H1 (cell line): ENCODE data around the gene COL27A1. TPM values are rescaled to one million over a fixed set of nuclear protein-coding genes. Genes with fewer than 3 reads are reported as not detected.

Experiments
- CTCF ChIA-PET: fragments of 300-600 bp; sonication (Branson Sonifier 250); formaldehyde crosslinking; loops from one replicate; lab custom pipeline; 2021; ENCODE audit not compliant: partially characterized antibody; lab: Charles Lee
- POLR2A ChIA-PET: fragments of 300-600 bp; sonication (Branson Sonifier 250); formaldehyde crosslinking; loops from one replicate; lab custom pipeline; 2021; ENCODE audit warnings: inconsistent platforms; ENCODE audit not compliant: partially characterized antibody; lab: Charles Lee
- DNase-seq, 2 experiments: peaks; one replicate each; pipeline versions ENCODE4 v3.0.0 to v3.0.0-alpha.2; 2010 to 2022; ENCODE audit warnings: low spot score in 2 of 2, low read depth in 1 of 2, mixed read lengths in 1 of 2
- FAIRE-seq: peaks from 2 replicates; lab custom pipeline; 2011; peaks lifted over from hg19 to GRCh38; lab: Jason Lieb, UNC
- H2AFZ ChIP-seq: 2 replicates; pipeline ENCODE4 v1.8.1; 2012; ENCODE audit warnings: low read length, inconsistent platforms
- H2AK5ac ChIP-seq: 2 replicates; pipeline ENCODE4 v1.6.1; 2013; ENCODE audit warnings: low read depth, low read length
- H2BK120ac ChIP-seq: replicated peaks from 2 replicates; pipeline ENCODE3; 2013; ENCODE audit warnings: low read depth, low read length, inconsistent platforms
- H2BK12ac ChIP-seq: 2 replicates; pipeline ENCODE4 v1.6.1; 2013; ENCODE audit warnings: low read depth, low read length
- H2BK15ac ChIP-seq: 2 replicates; pipeline ENCODE4 v1.6.1; 2013; ENCODE audit warnings: low read length
- H2BK20ac ChIP-seq: 2 replicates; pipeline ENCODE4 v1.6.1; 2013; ENCODE audit warnings: low read length
- H2BK5ac ChIP-seq: 2 replicates; pipeline ENCODE4 v1.6.1; 2013; ENCODE audit warnings: low read depth, low read length
- H3K14ac ChIP-seq: 2 replicates; pipeline ENCODE4 v1.6.1; 2013; ENCODE audit warnings: inconsistent platforms; ENCODE audit not compliant: insufficient read length
- H3K18ac ChIP-seq: 2 replicates; pipeline ENCODE4 v1.6.1; 2013; ENCODE audit warnings: low read length; ENCODE audit errors: extremely low read depth
- H3K23ac ChIP-seq: 2 replicates; pipeline ENCODE4 v1.6.1; 2013; ENCODE audit warnings: inconsistent platforms; ENCODE audit not compliant: insufficient read length
- H3K23me2 ChIP-seq: 2 replicates; pipeline ENCODE4 v1.6.1; 2013; ENCODE audit warnings: low read depth, low read length
- H3K27ac ChIP-seq: 2 replicates; pipeline ENCODE4 v1.6.1; 2011; ENCODE audit warnings: low read depth, low read length, inconsistent platforms
- H3K27me3 ChIP-seq, 4 experiments: replicated peaks in 1 of 4; 1 replicate in 1 of 4; 2 replicates in 3 of 4; pipeline versions ENCODE4 v1.6.1 to v1.8.1; 2011 to 2013; ENCODE audit warnings: low read length in 3 of 4, mild to moderate bottlenecking in 3 of 4, inconsistent platforms in 2 of 4, mixed read lengths in 2 of 4, moderate library complexity in 1 of 4; ENCODE audit not compliant: control insufficient read depth in 3 of 4, insufficient read depth in 3 of 4; ENCODE audit errors: extremely low read depth in 1 of 4
- H3K36me3 ChIP-seq, 4 experiments: 2 replicates each; pipeline versions ENCODE4 v1.6.1 to v1.8.1; 2011 to 2013; ENCODE audit warnings: mild to moderate bottlenecking in 4 of 4, low read length in 3 of 4, moderate library complexity in 2 of 4, control low read depth in 1 of 4, inconsistent platforms in 1 of 4; ENCODE audit not compliant: insufficient read depth in 4 of 4, control insufficient read depth in 2 of 4
- H3K4ac ChIP-seq: replicated peaks from 2 replicates; pipeline ENCODE3; 2013; ENCODE audit warnings: low read length, low read depth, mixed read lengths, inconsistent platforms; ENCODE audit not compliant: insufficient read length
- H3K4me1 ChIP-seq, 4 experiments: replicated peaks in 1 of 4; 1 replicate in 1 of 4; 2 replicates in 3 of 4; pipeline versions ENCODE4 v1.6.1 to v1.8.1; 2011 to 2013; ENCODE audit warnings: low read length in 3 of 4, inconsistent platforms in 2 of 4, mixed read lengths in 1 of 4; ENCODE audit not compliant: insufficient read depth in 4 of 4, control insufficient read depth in 3 of 4
- H3K4me2 ChIP-seq, 2 experiments: 2 replicates each; pipeline versions ENCODE4 v1.6.1 to v1.8.1; 2011 to 2013; ENCODE audit warnings: low read depth in 2 of 2, low read length in 2 of 2, control low read depth in 1 of 2, inconsistent platforms in 1 of 2, mild to moderate bottlenecking in 1 of 2; ENCODE audit not compliant: insufficient read depth in 1 of 2
- H3K4me3 ChIP-seq, 4 experiments: fragments of 200-600, 300-600 bp in 1 of 4; sonication (generic), shearing (Covaris generic), sonication (Bioruptor Twin) in 1 of 4; 2 replicates each; pipeline versions ENCODE4 v1.5.1 to v1.8.1; 2011 to 2016; ENCODE audit warnings: low read length in 4 of 4, low read depth in 3 of 4, control low read depth in 2 of 4, inconsistent platforms in 2 of 4, mild to moderate bottlenecking in 2 of 4, mixed read lengths in 1 of 4, moderate library complexity in 1 of 4; ENCODE audit not compliant: insufficient read depth in 2 of 4; ENCODE audit errors: extremely low read depth in 1 of 4
- H3K56ac ChIP-seq: replicated peaks from 2 replicates; pipeline ENCODE3; 2013; ENCODE audit warnings: low read depth, mild to moderate bottlenecking, mixed read lengths, low read length, inconsistent platforms; ENCODE audit not compliant: insufficient read length
- H3K79me1 ChIP-seq: 2 replicates; pipeline ENCODE4 v1.6.1; 2013; ENCODE audit warnings: low read depth, low read length, control low read depth
- H3K79me2 ChIP-seq, 2 experiments: 2 replicates each; pipeline versions ENCODE4 v1.6.1 to v1.8.1; 2012 to 2013; ENCODE audit warnings: low read length in 2 of 2, mild to moderate bottlenecking in 2 of 2, inconsistent platforms in 1 of 2; ENCODE audit not compliant: insufficient read depth in 2 of 2, control insufficient read depth in 1 of 2
- H3K9ac ChIP-seq, 4 experiments: replicated peaks in 1 of 4; 1 replicate in 1 of 4; 2 replicates in 3 of 4; pipeline versions ENCODE4 v1.6.1 to v1.8.1; 2011 to 2013; ENCODE audit warnings: low read depth in 3 of 4, low read length in 3 of 4, control low read depth in 2 of 4, mild to moderate bottlenecking in 2 of 4, moderate library complexity in 2 of 4, inconsistent platforms in 1 of 4; ENCODE audit errors: extremely low read depth in 1 of 4
- H3K9me3 ChIP-seq, 2 experiments: 2 replicates each; pipeline versions ENCODE4 v1.6.1 to v1.8.1; 2012 to 2013; ENCODE audit warnings: mild to moderate bottlenecking in 2 of 2, moderate library complexity in 2 of 2, control low read depth in 1 of 2, inconsistent platforms in 1 of 2, low read depth in 1 of 2, low read length in 1 of 2, mixed read lengths in 1 of 2; ENCODE audit not compliant: insufficient read depth in 2 of 2
- H4K20me1 ChIP-seq, 2 experiments: replicated peaks in 1 of 2; 2 replicates each; pipeline versions ENCODE3 to v1.8.1; 2011 to 2013; ENCODE audit warnings: inconsistent platforms in 2 of 2, low read length in 2 of 2, mild to moderate bottlenecking in 1 of 2; ENCODE audit not compliant: insufficient read depth in 2 of 2, control insufficient read depth in 1 of 2
- H4K5ac ChIP-seq: 2 replicates; pipeline ENCODE4 v1.6.1; 2013; ENCODE audit warnings: low read length, low read depth, mixed read lengths, inconsistent platforms; ENCODE audit not compliant: insufficient read length
- H4K8ac ChIP-seq: 2 replicates; pipeline ENCODE4 v1.8.0; 2013; ENCODE audit warnings: mild to moderate bottlenecking, moderate library complexity, low read length, inconsistent platforms; ENCODE audit not compliant: insufficient read depth; ENCODE audit errors: extremely low read depth
- H4K91ac ChIP-seq: replicated peaks from 2 replicates; pipeline ENCODE3; 2013; ENCODE audit warnings: low read length, mixed read lengths, inconsistent platforms; ENCODE audit not compliant: insufficient read length
- ASH2L ChIP-seq: fragments of 200-600, 300-600 bp; sonication (generic); IDR thresholded peaks from one replicate; pipeline ENCODE4 v1.7.1; 2017; ENCODE audit warnings: low read length
- NANOG ChIP-seq: IDR thresholded peaks from 2 replicates; pipeline ENCODE4 v1.6.1; 2011; ENCODE audit warnings: low read length, low read depth, mild to moderate bottlenecking, inconsistent platforms; ENCODE audit not compliant: insufficient read depth, poor library complexity, severe bottlenecking
- YY1 ChIP-seq: IDR thresholded peaks from 2 replicates; pipeline ENCODE4 v1.6.1; 2011; ENCODE audit warnings: low read depth, mild to moderate bottlenecking, low read length
- WGBS, 2 experiments: shearing (Covaris generic) in 1 of 2; methylation state at CpG; one replicate each; pipeline versions ENCODE4 v1.1.6 to v1.1.7; 2013 to 2015; ENCODE audit warnings: low lambda C conversion rate in 2 of 2, mixed read lengths in 2 of 2, inconsistent platforms in 1 of 2, low coverage in 1 of 2, missing lambda C conversion rate in 1 of 2; ENCODE audit not compliant: insufficient replicate concordance in 2 of 2, insufficient coverage in 1 of 2, insufficient read length in 1 of 2; ENCODE audit errors: extremely low coverage in 1 of 2, missing lambda C conversion rate in 1 of 2; 5-methylcytosine and 5-hydroxymethylcytosine counted together
- polyA plus RNA-seq, 7 experiments: library from polyadenylated mRNA; depleted of rRNA in 3 of 7; stranded (reverse) in 5 of 7; unstranded in 2 of 7; fragments of >200 nt in 5 of 7; fragments of 200-250 nt in 2 of 7; gene quantifications; 1 replicate in 5 of 7; 2 replicates in 1 of 7; 4 replicates in 1 of 7; pipeline versions ENCODE4 v1.2.1 to v1.2.3, GENCODE V29; 2011 to 2013; ENCODE audit warnings: missing spikeins in 2 of 7, mixed read lengths in 2 of 7
- total RNA-seq: library from RNA; stranded (reverse); fragmentation: NEBNext Ultra II Directional; extraction: Animal tissue kit (Norgen Biotek cat#: 25700); gene quantifications from 2 replicates; pipeline ENCODE4 v1.2.1, GENCODE V29; 2021

COL27A1 gene
- total and polyA plus RNA-seq, 2 of the 8 experiments (the other 6 are each of a cell fraction or from before 2014, with no cell fraction given): 15.1 to 22.8 TPM

DNA sequence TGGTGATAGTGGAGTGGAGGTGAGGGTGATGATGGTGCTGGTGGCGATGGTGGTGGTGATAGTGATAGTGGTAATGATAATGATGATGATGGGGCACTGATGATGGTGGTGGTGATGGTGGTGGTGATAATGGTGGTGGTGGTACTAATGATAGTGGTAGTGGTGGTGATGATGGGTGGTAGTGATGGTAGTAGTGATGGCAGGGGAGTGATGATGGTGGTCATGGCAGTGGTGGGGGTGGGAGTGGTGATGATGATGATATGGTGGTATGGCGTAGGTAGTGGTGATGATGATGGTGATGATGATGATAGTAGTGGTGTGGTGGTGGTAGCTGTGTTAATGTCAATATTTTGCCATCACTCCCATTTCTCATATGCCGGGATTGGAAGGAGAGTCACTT, 123.0 kb downstream of the COL27A1 start:
- no peak overlapping the region for H4K8ac ChIP-seq
- peak overlapping the region; percentile 64 for H3K56ac ChIP-seq
- ChIA-PET CTCF (interaction anchor here (1.1 to 1.7 kb wide), 2 partner anchors 13 to 77 kb away, joined by 5 to 7 read pairs; no protein-coding TSS in a partner anchor), POLR2A (no interaction called here)
- H3K23ac ChIP-seq: no peak overlapping the region
- H3K14ac ChIP-seq: no peak overlapping the region
- no peak overlapping the region for H2AFZ ChIP-seq
- H3K23me2 ChIP-seq: peaks cover 6% of the 10 kb centered on the region; the same call in 1 of the 2 replicates
- H3K9me3 ChIP-seq: no peaks in the 10 kb centered on the region
- H4K91ac ChIP-seq: peak overlapping the region; percentile 57
- H3K27ac ChIP-seq: no peak overlapping the region
- no peak overlapping the region for H2BK12ac ChIP-seq
- H4K20me1 ChIP-seq: peaks cover 1 to 6% of the 10 kb centered on the region in 2 experiments
- no peak overlapping the region for H2BK15ac ChIP-seq
- no peaks in the 10 kb centered on the region for H3K27me3 ChIP-seq
- TF ChIP-seq YY1: no peak
- TF ChIP-seq ASH2L: no peak
- TF ChIP-seq NANOG: no peak
- DNase-seq (no peak), FAIRE-seq (no peak)
- no peak overlapping the region for H3K18ac ChIP-seq
- no peak overlapping the region for H2AK5ac ChIP-seq
- no peaks in the 10 kb centered on the region for H3K4me1 ChIP-seq
- H3K4me3 ChIP-seq: no peak overlapping the region
- no peak overlapping the region for H2BK5ac ChIP-seq
- 84% methylated on average over 3 of the region's 3 CpGs; no CpG with 5 or more reads in 1 of the 2 experiments for whole genome bisulfite sequencing, 2 experiments
- no peak overlapping the region for H2BK20ac ChIP-seq
- no peaks in the 10 kb centered on the region; a peak in 1 of 8 replicates for H3K36me3 ChIP-seq
- H3K4me2 ChIP-seq: no peak overlapping the region
- no peaks in the 10 kb centered on the region for H3K79me1 ChIP-seq
- H2BK120ac ChIP-seq: no peak overlapping the region
- no peak overlapping the region for H4K5ac ChIP-seq
- no peak overlapping the region for H3K4ac ChIP-seq
- no peaks in the 10 kb centered on the region for H3K79me2 ChIP-seq
- H3K9ac ChIP-seq: no peak overlapping the region
